Measurements from ENCODE around the gene CADPS.

Gene CADPS

DNA sequence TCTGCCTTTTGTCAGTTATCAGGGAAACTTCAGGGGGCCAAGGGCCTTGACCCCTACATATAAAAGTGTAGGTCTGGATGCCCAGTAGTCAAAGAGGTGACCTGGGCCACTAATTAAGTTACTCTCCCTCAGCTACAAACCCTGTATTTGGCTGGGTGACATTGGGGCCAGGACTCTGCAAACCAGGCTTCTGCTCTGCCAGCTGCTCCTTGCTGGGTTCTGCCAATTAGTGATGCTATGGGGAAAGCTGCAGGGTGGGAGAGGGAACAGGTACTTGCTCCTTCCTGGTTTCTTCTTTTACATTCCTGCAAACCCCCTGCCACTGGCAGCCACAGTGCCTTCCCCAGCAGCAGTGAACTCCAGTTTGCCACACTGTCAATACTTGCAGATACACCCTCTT, 179.2 kb downstream of the CADPS start:
- in situ Hi-C loops (cut with MboI; ENCODE audit: low sequenced_read_pairs): no loop called here

DNA sequence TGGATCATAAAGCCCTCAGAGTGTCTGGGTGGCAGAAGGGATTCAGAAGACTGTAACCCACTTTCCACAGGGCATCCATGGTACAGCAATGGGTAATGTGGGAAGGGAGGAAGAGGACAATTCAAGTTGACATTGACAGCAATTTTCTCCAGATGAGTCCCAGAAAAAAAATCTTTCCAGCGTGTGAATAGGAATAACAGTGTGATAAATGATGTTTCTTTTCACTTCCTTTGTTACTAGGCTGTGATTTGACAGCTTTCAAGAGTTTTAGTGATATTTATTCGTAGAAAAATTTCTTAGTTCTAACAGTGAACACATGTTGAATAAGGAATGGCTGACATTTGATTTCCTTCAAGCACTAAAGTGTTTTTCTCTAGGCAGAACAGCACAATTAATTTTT, 186.4 kb downstream of the CADPS start:
- in situ Hi-C loops (cut with MboI; ENCODE audit: low sequenced_read_pairs): no loop called here

DNA sequence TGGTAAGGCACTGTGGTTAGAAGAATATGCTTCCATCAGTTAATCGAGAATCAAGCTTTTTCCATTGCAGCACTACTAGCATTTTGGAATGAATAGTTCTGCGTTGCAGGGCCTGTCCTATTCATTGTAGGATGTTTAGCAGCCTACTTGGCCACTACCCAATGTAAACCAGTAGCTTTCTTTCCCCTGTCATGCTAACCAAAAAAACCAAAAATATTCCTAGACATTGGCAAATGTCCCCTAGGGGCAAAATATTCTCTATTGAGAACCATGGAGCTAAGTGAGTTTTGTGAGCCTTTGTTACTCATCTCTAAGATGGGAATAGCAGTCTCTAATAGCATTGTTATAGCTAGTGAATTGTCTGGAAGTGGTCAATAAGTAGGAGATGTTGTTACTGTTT, 187.2 kb downstream of the CADPS start:
- in situ Hi-C loops (cut with MboI; ENCODE audit: low sequenced_read_pairs): no loop called here

DNA sequence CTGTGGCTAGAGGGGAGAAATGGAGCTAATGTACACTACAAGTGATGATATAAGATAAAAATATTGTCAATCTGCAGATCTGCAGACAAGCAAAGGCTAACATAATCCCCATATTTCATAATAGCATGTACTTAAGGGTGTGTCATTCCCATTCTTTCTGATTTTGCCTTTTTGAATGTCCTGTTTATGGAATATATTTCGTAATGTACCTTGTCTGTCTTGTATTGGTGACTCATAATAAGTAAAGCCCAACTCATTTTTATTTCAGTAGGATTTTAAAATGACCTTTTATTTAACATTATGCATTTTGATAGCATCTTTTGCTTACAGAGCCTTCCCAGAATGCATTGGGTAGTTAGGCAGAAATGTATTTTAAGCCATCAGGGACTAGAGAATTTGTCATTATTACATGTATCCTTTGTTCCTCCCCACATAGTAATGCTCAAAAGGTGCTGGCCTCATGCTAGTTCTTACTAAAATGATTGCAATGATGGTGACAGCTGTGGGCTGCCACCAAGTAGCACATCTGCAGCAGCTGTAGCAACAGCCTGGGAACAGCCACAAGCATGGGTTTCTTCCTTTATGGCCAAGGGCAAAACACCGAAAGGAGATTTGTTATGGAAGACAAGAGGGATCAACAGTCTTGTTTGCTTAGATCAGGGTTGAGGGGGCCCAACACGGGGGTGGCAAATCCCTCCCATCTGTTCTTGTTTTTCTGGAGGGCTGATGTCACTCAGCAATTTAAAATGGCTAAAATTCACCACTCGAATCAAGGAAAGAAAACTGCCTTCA, 188.5 kb downstream of the CADPS start:
- in situ Hi-C loops (cut with MboI; ENCODE audit: low sequenced_read_pairs): no loop called here

DNA sequence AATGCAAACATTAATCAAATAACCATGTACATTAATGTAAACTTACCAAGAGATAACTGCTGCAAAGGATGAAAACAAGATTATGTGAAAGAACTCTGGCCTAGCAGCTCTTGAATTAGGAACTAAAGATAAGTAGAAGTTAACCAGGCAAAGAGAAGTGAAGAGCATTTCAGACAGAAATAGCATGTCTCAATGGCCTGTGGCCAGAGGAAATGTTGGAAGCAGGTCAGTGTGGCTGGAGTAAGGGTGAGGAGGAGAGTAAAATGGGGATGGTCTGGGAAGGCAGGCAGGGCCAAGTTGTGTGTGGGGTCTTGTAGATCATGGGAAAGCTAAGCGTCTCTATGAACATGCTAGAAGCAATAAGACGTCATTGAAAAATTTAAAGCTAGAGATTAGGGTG, 192.4 kb downstream of the CADPS start:
- in situ Hi-C loops (cut with MboI; ENCODE audit: low sequenced_read_pairs): no loop called here

DNA sequence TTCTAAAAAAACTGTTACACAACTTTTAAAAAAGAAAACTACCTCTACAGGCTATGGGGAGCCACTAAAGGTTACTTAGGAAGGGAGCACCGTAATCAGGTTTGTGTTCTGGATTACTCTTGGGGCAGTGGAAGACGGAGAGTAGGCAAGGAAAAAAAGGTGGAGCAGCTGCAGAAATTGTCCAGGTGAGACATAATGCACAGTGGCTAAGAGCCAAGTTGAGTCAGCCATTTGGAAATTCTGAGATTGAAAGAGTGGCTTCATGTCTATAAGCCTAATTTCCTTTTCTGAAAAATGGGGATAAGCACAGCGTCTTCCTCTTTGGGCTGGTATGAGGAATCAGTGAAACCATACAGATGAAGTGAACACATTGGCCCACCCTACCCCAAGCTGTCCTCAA, 195.2 kb downstream of the CADPS start:
- in situ Hi-C loops (cut with MboI; ENCODE audit: low sequenced_read_pairs): no loop called here

DNA sequence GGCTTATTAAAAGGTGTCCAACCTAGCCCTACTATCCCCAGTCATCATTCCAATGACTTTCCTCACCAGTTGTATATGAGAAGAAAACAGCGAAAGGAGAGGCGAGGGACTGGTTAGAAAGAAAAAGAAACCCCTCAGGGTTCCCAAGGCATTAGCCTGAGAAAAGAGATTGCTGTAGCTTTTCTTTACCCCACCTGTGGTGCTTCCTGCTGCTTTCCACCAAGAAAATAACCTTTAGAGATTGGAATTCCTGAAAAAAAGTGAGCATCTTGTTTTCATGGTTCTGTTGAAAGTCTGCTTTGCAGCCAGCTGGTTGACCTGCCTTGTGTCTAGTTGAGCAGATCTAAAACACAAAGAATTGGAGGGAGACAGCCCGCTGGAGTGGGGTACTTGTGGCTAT, 196.4 kb downstream of the CADPS start:
- in situ Hi-C loops (cut with MboI; ENCODE audit: low sequenced_read_pairs): no loop called here

DNA sequence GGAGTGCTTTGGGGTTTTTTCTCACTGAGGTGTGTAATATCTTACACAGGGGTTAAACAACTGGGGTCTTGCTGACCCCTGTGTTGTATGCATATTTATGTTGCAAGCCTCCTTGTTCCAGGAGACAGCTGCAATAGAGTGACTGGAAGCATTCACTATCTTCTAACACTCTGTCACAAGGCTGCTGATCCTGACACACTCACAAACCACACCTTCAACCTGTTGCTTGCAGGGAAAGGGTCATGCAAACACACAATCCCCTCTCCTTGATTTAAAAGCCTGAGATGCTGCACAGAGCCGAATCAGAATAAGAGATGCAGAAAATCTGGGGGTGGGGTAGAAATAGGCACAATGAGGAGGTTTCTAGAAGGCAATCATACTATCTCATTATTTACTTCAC, 197.3 kb downstream of the CADPS start:
- in situ Hi-C loops (cut with MboI; ENCODE audit: low sequenced_read_pairs): no loop called here

DNA sequence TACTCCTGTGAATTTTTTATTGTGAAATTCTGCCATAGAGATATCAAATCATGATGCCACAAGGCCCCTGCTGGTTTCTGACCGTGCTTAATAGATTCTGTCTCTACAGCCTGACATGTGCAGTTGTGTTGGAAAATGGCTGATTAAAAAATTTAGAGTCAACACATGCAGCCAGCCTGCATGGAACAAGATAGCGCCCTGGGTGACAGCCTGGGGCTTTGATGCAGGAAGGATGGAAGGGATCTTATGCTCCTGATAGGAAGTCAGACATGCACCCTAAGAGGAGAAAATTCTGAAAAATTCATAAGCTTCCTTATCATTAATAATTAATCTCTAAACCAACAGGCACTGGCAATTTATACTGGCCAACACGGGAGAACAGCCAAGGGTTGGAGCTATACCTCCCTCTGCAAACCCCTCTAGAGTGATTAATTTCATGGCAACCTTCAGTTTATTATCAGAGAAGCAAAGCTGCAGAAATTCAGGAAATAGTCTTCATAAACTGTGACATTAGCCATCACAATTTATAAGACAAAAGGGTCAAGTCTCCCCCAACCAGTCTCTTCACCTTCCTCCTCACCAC, 198.4 kb downstream of the CADPS start:
- in situ Hi-C loops (cut with MboI; ENCODE audit: low sequenced_read_pairs): no loop called here

DNA sequence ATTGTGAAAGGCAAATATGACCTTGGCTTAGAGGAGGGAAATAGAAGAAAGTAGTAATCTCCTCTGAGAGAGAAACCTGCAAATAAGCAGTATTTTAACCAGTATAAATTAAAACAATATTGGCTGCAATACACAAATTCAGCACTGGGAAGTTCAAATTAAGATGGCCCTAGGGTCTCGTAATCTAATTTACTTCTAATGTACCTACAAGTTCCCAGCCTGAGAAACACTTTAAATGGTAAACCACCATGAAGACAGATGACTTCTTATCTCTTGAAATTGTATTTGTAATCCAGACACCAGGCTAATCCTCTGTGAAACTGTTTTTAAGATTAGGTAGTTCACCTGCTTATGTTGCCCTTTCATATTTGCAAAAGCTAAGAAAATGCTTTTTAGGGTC, 199.7 kb downstream of the CADPS start:
- in situ Hi-C loops (cut with MboI; ENCODE audit: low sequenced_read_pairs): no loop called here

DNA sequence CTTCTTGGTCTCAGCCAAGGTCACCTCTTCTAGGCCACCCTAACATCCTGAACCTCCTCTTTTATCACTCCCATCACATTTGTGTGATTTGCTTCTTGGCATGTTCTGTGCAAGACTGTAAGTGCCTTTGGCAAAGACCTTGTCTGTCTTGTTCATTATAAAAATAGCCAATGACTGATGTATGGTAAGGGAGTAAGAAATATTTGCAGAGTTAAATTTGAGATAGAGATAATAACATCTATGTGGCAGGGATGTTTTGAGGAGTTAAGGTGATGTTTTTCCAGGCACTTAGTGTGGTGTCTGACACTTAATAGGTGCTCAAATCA, 202.3 kb downstream of the CADPS start:
- in situ Hi-C loops (cut with MboI; ENCODE audit: low sequenced_read_pairs): no loop called here

DNA sequence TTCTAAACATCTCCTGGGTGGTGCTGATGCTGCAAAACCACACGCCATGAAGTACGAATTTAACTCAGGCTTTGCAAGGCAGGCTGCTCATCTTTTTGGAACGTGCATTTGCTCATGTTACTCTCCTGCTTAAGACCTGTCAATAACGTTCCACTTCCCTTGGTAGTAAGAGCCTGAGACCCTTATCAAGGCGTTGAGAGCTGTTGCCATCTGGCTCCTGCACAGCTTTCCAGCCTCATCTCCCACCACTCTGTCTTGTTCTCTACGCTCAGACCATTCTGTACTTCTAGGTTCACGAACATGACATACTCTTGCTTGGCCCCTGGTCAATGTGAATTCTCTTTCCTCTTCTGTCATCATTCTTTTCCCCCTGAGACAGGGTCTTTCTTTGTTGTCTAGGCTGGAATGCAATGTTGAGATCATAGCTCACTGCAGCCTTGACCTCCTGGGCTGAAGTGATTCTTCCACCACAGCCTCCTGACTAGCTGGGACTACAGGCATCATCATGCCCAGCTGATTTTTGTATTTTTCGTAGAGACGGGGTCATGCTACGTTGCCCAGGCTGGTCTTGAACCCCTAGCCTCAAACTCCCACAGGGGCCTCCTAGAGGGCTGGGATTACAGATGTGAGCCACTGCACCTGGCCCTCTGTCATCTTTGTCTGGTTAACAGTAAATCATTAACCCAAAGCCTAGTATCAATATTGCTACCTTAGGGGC, 202.8 kb downstream of the CADPS start:
- in situ Hi-C loops (cut with MboI; ENCODE audit: low sequenced_read_pairs): no loop called here

DNA sequence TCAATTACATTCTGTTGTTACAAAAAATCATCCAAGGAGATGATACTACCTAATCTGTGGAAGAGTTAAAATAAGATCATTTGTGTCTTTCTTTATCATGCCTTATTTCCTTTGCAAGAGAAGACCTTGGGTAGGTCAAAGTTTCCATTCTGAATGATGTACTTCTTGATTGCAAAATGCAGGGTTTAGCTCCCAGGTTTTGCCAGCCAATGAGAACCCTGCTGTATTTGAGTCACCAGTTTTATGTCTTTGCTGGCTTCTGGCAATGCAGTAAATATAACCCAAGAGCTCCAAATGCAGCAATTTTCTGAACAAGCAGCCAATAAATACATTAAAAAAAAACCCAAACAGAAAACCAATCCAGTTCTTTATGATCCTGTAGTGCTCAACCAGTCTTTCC, 204.9 kb downstream of the CADPS start:
- in situ Hi-C loops (cut with MboI; ENCODE audit: low sequenced_read_pairs): no loop called here

DNA sequence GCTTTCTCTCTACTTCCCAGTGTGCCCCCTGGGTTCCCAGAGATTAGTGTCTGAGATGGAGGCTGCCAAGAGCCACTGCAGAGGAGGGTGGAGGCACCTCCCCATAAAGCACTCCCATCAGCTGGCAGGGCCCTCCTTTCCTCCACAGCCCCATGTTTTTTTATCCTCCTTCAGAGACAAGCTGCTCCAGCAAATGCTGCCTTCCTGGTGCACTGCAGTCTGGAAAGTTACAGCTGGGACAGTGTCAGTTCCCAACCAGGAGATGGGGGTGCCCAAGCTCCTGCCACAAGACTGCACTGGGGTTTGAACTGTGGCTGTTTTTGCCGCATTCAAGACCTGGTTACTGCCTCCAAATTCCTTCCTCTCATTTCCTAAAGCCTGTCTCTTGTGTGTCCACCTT, 206.1 kb downstream of the CADPS start:
- in situ Hi-C loops (cut with MboI; ENCODE audit: low sequenced_read_pairs): no loop called here

DNA sequence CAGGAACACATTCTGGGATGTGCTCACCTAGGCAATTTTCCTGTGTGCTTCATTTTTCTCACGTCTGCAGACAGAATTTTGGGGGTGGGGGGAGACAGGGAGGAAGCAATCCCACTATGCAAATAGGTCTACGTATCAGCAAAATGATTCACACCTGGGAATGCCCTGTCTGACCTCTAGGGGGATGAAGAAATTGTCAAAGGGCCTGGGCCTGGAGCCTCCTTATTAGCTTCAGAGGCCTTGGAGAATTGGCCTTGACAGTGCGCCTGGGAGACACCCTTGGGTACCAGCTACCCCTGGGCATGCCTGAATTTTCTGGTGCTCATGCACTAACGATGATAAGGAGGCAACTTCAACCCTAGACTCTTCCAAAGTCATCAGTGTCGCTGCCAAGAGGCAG, 207.5 kb downstream of the CADPS start:
- in situ Hi-C loops (cut with MboI; ENCODE audit: low sequenced_read_pairs): no loop called here

DNA sequence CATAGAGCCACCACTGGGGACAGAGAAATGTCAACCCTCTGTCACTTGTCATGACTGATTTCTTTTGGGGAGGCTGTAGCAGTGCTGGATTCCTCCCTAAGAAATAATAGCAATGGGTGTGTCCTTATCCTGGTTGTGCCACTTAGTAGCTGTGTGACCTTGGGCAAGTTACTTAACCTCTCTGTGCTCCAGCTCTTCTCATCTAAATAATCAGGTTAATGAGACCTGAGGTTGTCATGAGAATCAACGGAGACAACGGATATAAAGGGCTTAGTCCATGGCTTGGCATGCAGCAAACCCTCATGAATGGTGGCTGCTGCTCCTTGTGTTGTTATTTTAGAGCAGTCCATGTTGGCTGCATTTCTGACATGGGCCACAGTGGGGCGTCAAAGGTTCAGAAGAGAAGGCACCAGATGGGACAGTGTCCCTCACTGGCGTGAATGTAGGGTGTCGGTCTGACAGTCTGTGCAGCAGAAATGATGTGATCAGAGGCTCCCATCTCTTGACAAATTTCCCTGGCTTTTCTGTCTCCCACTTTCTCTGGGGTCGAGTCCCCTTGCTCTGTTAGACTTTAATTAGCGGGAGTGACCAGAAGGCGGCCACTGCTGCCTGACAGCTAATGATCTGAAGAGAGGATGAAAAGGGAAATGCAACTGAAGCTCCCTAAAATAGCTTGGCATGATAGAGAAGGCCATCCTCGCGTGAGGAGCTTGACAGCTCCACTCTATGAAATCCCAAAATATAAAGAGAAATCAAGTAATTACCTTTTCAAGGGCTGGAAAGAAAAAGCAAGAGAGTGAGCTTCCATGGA, 209.4 kb downstream of the CADPS start:
- in situ Hi-C loops (cut with MboI; ENCODE audit: low sequenced_read_pairs): no loop called here

DNA sequence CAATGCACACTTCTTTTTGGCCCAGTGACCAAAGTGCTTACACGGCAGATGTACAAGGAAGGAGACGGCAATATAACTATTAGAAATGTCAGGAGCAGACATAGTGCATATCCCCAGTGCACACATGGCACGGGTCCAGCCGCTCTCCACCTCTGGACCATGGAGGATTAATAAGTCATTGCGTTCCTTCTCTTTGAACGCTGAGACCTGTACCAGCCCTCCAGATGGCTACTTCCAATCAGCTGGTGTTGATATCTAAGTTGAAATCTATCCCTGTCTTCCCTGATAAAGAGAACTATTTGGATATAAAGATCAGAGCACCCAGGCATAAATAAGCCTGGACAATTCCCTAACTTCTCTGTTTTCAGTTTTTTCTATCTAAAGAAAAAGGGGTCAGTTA, 212.5 kb downstream of the CADPS start:
- in situ Hi-C loops (cut with MboI; ENCODE audit: low sequenced_read_pairs): no loop called here

DNA sequence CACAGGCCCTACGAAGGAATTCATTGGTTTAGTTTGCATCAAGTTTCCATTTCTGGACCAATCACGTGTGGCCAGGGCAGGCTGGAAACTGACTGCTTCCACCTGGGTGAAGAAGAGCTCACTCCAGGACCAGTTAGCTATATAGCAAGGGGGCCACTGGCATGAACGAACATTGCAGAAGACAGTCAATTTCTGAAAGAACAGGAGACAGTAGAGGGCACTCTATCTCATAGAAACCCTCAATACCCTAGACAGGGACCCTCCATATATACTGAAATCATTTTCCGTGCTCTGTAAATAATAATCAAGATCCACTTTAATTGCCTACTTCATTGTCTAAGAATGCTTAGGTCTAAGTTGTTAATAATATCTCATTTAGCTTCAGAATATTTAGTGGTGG, 215.6 kb downstream of the CADPS start:
- in situ Hi-C loops (cut with MboI; ENCODE audit: low sequenced_read_pairs): no loop called here

DNA sequence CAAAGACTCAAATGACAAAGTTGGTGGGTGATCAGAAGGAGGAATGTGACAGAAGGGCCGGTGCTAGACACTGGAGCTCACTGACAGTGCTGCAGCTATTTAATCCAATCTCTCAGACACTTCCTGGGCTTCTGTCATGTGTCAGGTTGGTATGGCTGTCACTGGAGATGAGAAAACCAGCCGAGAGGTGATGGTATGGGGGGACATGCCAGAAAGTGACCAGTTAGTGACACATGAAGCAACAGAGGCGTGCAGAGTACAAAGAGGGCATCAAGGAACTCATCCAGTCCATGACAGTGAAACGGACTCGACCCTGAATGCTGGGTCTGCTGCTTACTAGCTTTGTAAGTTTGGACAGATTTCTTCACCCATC, 219.5 kb downstream of the CADPS start:
- in situ Hi-C loops (cut with MboI; ENCODE audit: low sequenced_read_pairs): no loop called here

DNA sequence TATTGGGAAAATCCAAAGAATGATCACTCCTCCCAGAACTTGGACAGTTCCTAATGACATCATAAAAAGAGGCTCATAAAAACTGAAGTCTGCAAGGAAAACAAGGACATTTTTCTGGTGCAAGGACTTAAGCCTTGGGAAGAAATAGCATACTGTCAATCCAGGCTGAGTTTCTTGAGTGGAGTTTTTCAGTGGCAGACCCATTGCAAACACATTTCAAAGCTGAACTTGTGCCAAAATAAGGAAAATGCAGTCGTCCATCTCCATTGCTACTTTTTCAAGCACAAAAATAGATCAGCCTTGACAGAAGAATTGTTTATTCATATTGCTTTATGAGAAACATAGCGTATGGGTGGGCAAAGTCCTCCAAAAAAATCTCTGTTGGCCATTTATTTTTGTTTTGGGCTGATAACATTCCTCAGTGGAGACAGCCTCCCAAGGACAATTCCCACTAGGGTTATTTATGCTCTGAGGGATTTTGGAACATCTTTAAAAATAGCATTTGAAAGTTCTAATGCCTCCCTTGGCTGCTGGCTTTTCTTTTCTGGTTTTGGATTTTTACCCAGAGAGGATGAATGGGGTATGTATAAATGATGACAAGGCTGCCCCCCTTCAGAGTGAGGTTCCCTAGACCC, 220.0 kb downstream of the CADPS start:
- in situ Hi-C loops (cut with MboI; ENCODE audit: low sequenced_read_pairs): no loop called here

DNA sequence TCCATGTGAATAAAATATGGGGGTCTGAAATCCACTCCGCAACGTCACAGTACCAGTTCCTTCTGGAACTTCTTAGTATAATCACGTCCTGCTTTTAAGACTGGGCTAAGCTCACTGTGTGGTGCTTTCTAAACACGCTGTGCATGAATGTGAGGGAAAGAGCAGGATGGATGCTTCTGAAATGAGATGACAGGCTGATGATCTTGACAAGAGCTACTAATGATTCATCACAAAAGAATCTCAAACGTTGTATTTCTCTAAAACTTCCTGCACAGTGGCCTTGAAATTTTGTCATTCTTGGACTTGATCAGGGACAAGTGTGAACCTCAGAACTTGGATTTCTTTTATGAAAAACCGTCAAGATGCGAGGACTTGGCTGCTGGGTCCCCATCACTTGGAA, 221.4 kb downstream of the CADPS start:
- in situ Hi-C loops (cut with MboI; ENCODE audit: low sequenced_read_pairs): no loop called here

Measured in HL-60/S4 treated with phorbol 12-myristate 13-acetate at 8.2 ng/mL for 4 days and 3 days (cell line).